ENCODE data around the gene KLF5.
"Not testable (repeated sequence)": the region's sequence is repeated elsewhere in the genome, so short reads cannot be mapped to it uniquely, and the experiment has no call there.

The KLF5 gene

GRCh38 chr13:73058736-73059459, at the start of gene KLF5:
Gene KLF5 (plus strand): TSS chr13:73059005. CDS start chr13:73059328, 323 bp downstream.
- peak; percentile 97 for DNase-seq

DNA sequence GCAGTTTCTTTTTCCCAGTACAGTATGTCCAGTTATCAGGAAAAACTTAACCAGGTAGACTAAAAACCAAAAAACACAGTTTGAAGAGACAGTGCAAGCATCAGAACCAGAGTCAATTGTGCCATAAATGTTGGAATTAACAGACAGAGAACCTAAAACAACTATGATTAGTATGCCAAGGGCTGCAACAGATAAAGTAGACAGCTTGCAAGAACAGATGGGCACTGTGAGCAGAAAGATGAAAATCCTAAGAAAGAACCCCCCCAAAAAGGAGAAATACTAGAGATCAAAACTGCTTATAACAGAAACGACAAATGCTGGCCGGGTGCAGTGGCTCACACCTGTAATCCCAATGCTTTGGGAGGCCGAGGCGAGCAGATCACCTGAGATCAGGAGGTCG, 47.1 kb upstream of the KLF5 start:
- no peak for DNase-seq

GRCh38 chr13:73015805-73016204, 43.0 kb upstream of the KLF5 start:
- DNase-seq: no peak

- no peak for DNase-seq
Observed at GRCh38 chr13:73018336-73018735, 40.5 kb upstream of the KLF5 start.

DNA sequence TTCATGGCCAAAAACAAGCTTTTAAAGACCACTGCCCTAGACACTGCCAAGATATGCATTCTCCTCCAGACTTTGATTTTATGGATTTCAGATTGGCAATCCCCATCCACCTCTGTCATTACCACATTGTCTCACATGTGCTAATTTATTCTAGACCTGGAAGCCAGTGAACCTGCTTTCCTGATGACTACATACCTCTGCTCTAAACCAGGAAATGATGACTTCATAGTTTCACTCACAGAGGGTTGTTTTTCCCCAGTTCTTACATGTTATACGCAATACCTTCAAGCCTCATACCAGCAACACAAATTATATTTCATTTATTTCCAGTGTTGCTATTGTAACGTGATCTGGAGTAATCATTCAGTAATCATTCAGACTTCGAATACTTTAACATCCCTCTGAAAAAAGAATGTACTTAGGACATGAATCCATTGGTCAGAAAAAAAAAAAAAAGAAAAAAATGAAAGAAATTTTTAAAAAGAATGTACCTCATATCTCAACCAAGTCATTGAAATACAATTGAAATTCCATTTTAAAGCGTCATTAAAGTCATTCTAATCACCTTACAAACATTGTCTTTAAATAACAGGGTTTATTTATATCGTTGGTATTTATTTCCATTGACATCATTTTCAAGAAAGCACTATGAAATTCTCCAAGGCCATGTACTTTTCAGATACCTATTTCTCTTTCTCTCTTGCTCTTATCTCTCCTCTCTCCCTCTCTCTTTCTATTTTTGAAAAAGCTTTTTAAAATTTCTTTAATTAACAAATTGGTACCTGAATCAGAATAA, 33.4 kb upstream of the KLF5 start:
- no peak for DNase-seq

DNA sequence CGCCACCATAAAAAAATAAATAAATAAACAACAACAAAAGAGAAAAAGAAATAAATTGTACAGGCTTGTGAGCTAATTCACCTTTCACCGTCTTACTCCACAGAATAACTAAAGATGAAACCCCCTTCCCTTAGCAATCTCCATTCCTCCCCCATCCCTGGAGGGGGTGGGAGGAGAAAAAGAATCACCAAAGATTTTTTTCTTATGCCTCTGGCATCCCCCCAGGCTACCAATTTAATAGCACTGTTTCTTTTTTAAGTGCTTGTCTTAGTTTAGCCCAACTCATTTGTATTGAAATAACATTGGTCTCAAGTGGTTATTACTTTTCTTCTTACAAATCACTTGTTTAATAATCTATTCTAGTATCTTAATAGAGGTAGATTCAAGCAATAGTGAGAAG, 23.9 kb upstream of the KLF5 start:
- no peak for DNase-seq

DNA sequence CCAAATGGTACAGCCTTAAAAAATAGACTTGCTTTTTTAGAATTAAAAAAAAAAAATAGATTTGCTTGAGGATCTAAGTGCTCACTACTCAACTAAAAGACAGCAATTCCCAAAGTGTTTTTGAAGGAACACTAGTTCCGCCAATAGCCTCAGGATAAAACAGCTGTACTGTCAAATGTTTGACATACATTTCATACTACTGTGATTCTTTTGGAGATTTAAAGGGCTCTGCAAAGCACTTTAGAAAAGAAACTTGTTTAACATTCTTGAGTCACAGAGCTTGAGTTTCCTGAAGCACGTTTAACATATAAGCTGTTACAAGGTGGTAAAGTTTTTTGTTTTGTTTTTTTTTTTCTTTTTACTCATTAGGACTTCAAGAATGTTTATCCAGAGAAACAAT, 23.1 kb upstream of the KLF5 start:
- DNase-seq: peak; percentile 25

DNA sequence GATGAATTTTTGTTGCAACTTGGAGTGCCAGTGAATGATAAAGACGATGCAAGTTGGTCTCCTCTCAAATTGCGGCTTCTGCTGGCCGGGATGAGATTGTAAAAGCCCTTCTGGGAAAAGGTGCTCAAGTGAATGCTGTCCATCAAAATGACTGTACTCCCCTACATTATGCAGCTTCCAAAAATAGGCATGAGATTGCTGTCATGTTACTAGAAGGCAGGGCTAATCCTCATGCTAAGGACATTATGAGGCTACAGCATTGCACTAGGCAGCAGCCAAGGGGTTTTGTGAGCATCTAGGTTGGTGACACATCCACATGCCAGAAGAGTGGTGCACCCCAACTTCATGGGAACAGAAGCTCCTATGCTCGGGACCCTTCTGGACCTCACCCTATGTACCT, 22.2 kb upstream of the KLF5 start:
- no peak for DNase-seq

DNA sequence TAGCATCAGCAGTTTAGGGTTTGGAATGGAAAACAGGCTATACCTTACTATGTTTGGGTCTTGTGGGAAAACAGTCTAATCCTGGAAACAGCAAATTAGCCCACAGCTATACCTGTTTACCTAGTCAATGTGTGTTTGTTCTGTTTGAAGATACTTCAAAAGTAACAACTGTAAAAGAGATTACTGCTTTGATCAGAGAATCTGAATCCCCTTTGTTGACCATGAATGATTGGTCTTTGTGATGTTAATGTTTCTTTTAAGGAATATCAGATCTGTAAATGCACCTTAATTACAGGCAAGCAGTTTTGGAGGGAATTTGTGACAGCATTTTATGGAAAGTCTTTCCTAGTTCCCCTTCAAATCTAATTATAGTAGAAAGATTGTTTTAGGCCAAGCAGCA, 20.7 kb upstream of the KLF5 start:
- no peak for DNase-seq

DNA sequence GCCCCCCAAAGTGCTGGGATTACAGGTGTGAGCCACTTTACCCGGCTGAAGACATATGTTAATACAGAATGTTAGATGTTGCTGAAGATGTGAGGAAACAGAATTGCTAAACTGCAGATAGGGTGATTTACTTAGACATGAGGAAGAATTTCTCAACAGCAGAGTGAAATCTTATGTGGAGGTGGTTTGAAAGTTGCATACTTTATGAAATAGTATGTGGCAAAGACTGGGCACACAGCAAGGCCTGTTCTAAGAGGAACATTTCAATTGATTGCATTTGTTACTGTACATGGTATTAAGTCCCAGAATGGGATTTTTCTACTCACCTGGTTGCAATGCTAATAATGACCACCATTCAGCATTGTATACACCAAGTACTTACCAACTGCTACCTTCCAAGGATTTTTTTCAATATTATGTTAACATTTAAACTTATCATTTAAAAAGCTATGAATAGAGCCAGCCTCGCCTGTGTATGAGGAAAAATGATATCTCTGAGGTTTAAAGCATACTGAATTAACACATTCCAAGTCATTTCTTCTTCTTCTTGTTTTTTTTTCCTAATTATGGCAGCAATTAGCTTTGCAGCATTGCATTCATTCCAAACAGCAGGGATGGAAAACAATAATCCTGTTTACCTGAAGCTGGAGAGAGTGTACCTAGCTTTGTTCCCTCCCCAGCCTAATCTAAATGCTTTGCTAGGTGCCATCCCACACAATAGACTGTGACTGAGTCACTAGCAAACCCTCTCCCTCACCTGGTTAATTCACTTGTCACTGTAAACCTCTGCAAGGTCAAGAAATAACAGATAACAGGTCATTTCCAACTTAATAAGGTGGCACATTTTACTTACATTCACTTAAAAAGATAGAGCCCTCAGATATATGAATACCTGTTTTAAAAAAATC, 19.4 kb upstream of the KLF5 start:
- DNase-seq: no peak

GRCh38 chr13:73040484-73040883, 18.3 kb upstream of the KLF5 start:
- DNase-seq: no peak

DNA sequence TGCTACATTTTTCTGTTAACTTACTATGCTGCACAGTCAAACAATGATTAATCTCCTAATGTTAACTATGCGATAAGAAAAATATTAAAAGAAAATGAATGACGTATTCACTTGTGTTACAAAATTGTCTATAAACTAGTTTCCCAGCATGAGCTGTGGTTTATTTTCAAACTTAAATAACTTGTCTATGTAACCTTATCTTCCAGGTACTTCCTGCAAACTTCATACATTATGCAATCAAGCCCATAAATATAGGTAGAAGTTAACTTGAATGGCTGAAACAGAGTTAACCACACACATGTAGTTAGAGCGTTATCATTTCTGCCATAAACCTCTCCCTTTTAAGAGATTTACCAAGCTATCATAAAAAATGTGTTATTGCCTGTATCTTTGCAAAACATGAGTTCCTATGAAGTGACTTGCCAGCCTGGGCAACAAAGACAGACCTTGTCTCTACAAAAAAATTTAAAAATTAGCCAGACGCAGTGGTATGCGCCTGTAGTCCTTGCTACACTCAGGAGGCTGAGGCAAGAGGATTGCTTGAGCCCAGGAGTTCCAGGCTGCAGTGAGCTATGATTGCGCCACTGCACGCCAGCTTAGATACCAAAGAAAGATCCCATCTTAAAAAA, 17.7 kb upstream of the KLF5 start:
- no peak for DNase-seq

DNA sequence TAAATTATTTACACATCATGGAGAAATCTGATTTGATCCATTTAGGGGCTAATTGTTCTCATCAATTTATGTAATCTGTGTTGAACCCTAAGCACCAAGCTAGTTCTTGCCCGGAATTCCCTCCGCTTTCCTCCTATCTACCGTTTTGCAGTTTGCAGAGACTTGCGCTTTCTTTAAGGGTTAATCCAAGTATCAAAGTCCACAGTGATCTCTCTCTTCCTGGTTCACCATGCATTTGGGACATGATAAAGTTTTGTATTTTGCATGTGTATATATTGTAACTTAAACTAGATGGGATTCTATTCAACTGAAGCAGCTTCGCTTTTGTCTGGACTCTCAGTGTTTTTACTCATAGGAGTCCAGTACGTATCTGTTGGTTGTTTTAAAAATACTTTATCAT, 13.8 kb upstream of the KLF5 start:
- DNase-seq: no peak

GRCh38 chr13:73048615-73049014, 10.2 kb upstream of the KLF5 start:
- DNase-seq: not testable (repeated sequence)

GRCh38 chr13:73054712-73055111, 4.1 kb upstream of the KLF5 start:
- DNase-seq: no peak

DNA sequence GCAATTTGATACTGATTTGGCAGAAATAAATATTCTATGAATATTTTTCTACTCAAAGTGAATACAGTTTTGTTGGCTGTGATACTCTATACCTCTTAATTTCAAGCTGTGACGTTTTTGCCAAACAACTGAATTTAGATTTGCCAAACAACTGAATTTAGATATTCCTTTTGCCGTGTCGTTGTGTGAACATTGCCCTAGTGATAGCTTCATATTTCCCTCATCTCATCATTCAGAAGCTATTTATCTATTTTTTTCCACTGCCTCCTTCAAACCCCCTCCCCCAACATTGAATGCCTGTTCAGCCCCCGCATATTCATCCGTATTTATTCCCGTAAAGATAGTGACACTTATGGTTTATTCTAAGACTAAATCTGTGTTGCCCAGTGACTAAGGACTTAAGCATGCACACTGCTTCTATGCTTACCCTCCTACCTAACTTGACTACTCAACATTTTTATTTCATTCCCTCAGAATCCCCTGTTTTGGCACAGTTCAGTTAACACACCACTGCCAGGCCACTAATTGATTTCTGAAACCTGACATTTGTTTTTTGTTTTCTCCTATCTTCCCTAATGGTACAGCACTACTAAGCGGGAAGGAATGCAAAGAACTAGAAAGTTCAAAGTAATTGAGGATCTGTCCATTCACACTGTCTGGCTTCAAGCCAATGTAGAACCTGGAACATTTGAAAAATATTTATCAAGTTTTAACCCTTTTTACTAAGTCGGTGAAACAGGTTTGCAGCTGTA, 2.8 kb upstream of the KLF5 start:
- peak; percentile 39 for DNase-seq

DNA sequence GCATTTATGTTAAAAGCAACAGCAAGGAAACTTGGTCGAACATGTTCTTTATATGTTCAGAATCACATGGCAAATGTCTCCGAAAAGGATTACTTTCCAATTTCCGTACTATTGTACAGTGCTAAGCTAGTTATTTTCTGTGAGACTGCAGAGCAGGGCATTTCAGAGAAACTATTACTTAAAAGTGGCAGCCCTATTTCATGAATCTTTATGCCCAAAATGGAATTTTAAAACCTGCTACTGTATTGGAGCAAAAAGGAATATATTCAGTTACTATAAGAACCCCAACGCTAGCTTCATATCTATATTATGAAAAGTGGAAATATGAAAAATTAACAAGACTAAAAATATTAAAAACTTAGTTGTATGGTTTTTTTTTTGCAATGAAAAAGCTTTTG, 2.2 kb upstream of the KLF5 start:
- no peak for DNase-seq

DNA sequence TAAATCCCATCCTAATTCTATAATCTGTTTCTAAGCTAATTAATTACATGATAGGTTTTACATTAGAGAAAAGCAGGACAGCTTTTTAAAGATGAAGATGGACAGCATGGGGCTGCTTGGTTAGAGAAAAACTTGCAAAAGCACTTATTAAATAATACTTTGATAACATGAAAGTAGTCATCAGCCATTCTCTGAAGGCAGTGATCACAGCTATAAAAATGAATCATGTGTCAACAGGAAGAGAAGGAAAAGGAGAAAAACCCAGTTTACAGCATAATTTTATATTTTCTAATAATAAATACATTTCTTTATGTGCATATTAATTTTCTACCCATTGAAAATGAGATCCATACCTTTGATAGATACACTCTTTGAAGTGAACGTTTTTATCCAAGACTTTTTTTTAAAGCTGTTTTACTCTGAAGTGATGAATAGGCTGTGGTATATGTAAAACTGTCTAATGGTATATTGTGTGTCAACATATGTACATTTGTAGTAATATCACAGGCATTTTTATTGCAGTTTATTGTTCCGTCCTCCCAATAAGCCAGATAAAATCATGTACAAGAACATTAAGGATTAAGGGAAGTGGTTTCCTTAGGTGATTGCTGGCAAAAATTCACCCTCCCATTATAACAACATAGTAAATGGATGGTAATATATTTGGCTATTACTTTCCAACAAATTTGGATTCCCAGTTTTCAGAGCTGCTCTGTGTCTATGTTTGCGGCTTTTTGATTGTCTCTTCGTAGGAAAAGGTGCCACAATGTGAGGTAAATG, 1.3 kb upstream of the KLF5 start:
- DNase-seq: no peak

DNA sequence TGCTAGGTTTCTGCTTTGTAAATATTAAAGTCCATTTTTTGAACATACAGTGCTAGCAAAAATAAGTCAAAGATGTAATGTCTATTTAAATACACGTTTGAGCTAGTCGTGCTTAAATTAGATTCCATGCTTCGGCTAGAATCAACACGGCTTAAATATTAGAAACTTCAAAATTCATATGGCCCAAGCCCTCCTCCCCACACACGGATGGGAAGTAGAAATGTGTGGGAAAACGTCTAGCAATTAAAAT, 816 bp upstream of the KLF5 start:
- no peak for DNase-seq

DNA sequence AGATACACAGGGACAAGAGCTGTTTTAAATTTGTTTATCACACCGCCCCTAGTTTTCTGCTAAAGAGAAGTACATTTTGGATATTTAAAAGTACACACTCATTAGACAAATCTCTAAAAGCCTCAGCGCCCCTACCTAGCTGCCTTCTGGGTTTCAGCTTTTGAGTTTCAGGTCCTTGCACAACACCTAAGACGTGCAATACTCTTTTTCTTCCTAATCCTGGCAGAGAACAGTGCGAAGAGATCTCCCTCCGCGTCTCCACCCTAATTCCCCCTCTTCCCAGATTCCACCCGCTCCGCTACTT, 421 bp upstream of the KLF5 start:
- DNase-seq: no peak

- no peak for DNase-seq
Observed at GRCh38 chr13:73059460-73060250, 850 bp downstream of the KLF5 start.

Measured in eye (tissue), 1 donor.